Endodermal cell (in vitro differentiated cells): ENCODE results near the gene DNAJB13. TPM values are rescaled to one million over a fixed set of nuclear protein-coding genes. Genes with fewer than 3 reads are reported as not detected.

Source experiments
- DNase-seq: peaks from one replicate; pipeline ENCODE4 v3.0.0-alpha.2; 2017
- H3K27ac ChIP-seq: 2 replicates; pipeline ENCODE4 v1.5.1; 2013; ENCODE audit warnings: mild to moderate bottlenecking, low read depth, low read length, moderate library complexity
- H3K27me3 ChIP-seq: 2 replicates; pipeline ENCODE4 v1.6.1; 2013; ENCODE audit warnings: mild to moderate bottlenecking, low read length, moderate library complexity; ENCODE audit not compliant: insufficient read depth, control insufficient read depth, poor library complexity, severe bottlenecking
- H3K36me3 ChIP-seq: 2 replicates; pipeline ENCODE4 v1.7.0; 2013; ENCODE audit warnings: mild to moderate bottlenecking, low read length, moderate library complexity; ENCODE audit not compliant: control insufficient read depth, insufficient read depth
- H3K4me1 ChIP-seq: one replicate; pipeline ENCODE4 v1.7.0; 2013; ENCODE audit warnings: low read length; ENCODE audit not compliant: control insufficient read depth, insufficient read depth
- H3K4me3 ChIP-seq: 2 replicates; pipeline ENCODE4 v1.5.1; 2013; ENCODE audit warnings: mild to moderate bottlenecking, low read length, moderate library complexity
- H3K9ac ChIP-seq: 2 replicates; pipeline ENCODE4 v1.6.1; 2013; ENCODE audit warnings: mild to moderate bottlenecking, low read length, moderate library complexity; ENCODE audit not compliant: poor library complexity, severe bottlenecking; ENCODE audit errors: extremely low read depth
- H3K9me3 ChIP-seq: 2 replicates; pipeline ENCODE4 v1.6.1; 2013; ENCODE audit warnings: mild to moderate bottlenecking, low read length, moderate library complexity; ENCODE audit not compliant: control insufficient read depth
- H3K27ac Mint-ChIP-seq: 2 replicates; pipeline ENCODE4 v1.8.0; 2020; ENCODE audit warnings: mixed read lengths
- H3K27me3 Mint-ChIP-seq: 2 replicates; pipeline ENCODE4 v1.8.0; 2021; ENCODE audit warnings: mild to moderate bottlenecking, mixed read lengths; ENCODE audit not compliant: insufficient read depth
- H3K36me3 Mint-ChIP-seq: 2 replicates; pipeline ENCODE4 v1.8.0; 2020; ENCODE audit warnings: low read depth, mixed read lengths
- H3K4me1 Mint-ChIP-seq: 2 replicates; pipeline ENCODE4 v1.8.0; 2020; ENCODE audit warnings: mixed read lengths
- H3K4me3 Mint-ChIP-seq: 2 replicates; pipeline ENCODE4 v1.8.0; 2020; ENCODE audit warnings: mild to moderate bottlenecking, moderate library complexity, mixed read lengths
- H3K9me3 Mint-ChIP-seq: 2 replicates; pipeline ENCODE4 v1.8.0; 2020; ENCODE audit warnings: mild to moderate bottlenecking, mixed read lengths
- WGBS, 2 experiments: methylation state at CpG; one replicate each; pipeline versions ENCODE4 v1.1.5 to v1.1.7; 2013; ENCODE audit warnings: missing lambda C conversion rate in 2 of 2, mixed read lengths in 1 of 2; ENCODE audit not compliant: insufficient coverage in 1 of 2, insufficient read length in 1 of 2; 5-methylcytosine and 5-hydroxymethylcytosine counted together
- total RNA-seq, 2 donors: library from RNA; stranded (reverse); fragmentation: NEBNext Ultra II Directional in 1 of 2; extraction: Animal tissue kit (Norgen Biotek cat#: 25700) in 1 of 2; gene quantifications; 2 replicates in 1 of 2; 3 replicates in 1 of 2; pipeline ENCODE4 v1.2.1, GENCODE V29; 2021
- TF ChIP-seq, protein P1 (sequence below): fragments of 200-600 bp; sonication (generic); conservative IDR thresholded peaks from 2 replicates; pipeline ENCODE4 v1.5.0; 2021; ENCODE audit warnings: antibody characterized with exemption, mild to moderate bottlenecking

Gene DNAJB13
- total RNA-seq, 2 donors from 2014 or later = 0.44 to 1.2 TPM

DNA sequence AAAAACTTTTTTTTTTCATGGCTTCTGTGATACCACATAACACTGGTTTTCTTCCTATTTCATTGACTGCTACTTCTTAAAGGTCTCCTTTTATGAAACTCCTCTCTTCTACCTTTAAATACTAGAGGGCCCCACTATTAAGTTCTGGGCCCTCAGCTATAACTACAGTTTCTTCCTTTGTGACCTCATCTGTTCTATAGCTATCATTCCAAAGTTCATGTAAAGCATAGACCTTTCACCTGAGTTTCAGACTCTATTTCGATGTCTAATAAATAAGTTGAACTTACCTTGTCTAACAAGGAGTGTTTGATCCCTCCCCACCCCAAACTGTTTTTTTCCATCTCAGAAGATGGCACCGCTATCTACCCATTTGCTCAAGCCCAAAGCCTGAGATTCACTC, 38.8 kb upstream of the DNAJB13 start:
- no peaks in the 10 kb centered on the region for H3K9me3 Mint-ChIP-seq
- H3K27me3 Mint-ChIP-seq = no peaks in the 10 kb centered on the region
- WGBS, 2 experiments = 88 to 92% methylated on average over 2 of the region's 2 CpGs
- no peaks in the 10 kb centered on the region for H3K4me1 Mint-ChIP-seq
- H3K27ac Mint-ChIP-seq = no peak overlapping the region
- H3K9ac ChIP-seq = no peak overlapping the region
- no peak overlapping the region for H3K4me3 Mint-ChIP-seq
- no peaks in the 10 kb centered on the region for H3K9me3 ChIP-seq
- H3K27me3 ChIP-seq = no peaks in the 10 kb centered on the region
- DNase-seq = no peak
- no peak overlapping the region for H3K27ac ChIP-seq
- H3K36me3 ChIP-seq = peaks cover 42% of the 10 kb centered on the region
- peaks cover 36% of the 10 kb centered on the region for H3K36me3 Mint-ChIP-seq
- no peak overlapping the region for H3K4me3 ChIP-seq
- TF ChIP-seq, protein P1, sequence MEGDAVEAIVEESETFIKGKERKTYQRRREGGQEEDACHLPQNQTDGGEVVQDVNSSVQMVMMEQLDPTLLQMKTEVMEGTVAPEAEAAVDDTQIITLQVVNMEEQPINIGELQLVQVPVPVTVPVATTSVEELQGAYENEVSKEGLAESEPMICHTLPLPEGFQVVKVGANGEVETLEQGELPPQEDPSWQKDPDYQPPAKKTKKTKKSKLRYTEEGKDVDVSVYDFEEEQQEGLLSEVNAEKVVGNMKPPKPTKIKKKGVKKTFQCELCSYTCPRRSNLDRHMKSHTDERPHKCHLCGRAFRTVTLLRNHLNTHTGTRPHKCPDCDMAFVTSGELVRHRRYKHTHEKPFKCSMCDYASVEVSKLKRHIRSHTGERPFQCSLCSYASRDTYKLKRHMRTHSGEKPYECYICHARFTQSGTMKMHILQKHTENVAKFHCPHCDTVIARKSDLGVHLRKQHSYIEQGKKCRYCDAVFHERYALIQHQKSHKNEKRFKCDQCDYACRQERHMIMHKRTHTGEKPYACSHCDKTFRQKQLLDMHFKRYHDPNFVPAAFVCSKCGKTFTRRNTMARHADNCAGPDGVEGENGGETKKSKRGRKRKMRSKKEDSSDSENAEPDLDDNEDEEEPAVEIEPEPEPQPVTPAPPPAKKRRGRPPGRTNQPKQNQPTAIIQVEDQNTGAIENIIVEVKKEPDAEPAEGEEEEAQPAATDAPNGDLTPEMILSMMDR = no peak
- H3K4me1 ChIP-seq = no peaks in the 10 kb centered on the region

DNA sequence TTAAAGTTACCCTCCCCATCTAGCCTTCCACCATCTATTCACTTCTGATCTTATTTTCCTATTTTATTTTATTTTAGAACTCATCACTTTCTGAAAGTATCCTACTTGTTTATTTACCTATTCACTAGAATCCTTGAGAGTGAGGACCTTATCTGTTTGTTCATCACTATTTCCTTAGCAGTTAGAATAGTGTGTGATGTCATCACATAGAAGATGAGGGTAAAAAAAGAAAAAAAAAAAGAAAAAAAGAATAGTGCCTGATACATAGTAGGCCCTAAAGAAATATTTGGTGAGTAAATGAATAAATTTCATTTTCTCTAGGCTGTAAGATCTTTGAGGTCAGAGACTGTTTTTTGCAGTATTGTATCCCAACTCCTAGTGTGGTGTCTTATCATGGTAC, 37.4 kb upstream of the DNAJB13 start:
- Histone ChIP-seq H3K27me3 (no peaks in the 10 kb centered on the region), H3K4me1 (no peaks in the 10 kb centered on the region), H3K9ac (no peak overlapping the region), H3K9me3 (no peaks in the 10 kb centered on the region), H3K36me3 (peaks cover 49% of the 10 kb centered on the region), H3K4me3 (no peak overlapping the region), H3K27ac (no peak overlapping the region)
- Mint-ChIP-seq H3K27ac (no peak overlapping the region), H3K4me1 (no peaks in the 10 kb centered on the region), H3K36me3 (peaks cover 44% of the 10 kb centered on the region), H3K4me3 (no peak overlapping the region), H3K27me3 (no peaks in the 10 kb centered on the region), H3K9me3 (no peaks in the 10 kb centered on the region)
- TF ChIP-seq, protein P1 = no peak
- no peak for DNase-seq

DNA sequence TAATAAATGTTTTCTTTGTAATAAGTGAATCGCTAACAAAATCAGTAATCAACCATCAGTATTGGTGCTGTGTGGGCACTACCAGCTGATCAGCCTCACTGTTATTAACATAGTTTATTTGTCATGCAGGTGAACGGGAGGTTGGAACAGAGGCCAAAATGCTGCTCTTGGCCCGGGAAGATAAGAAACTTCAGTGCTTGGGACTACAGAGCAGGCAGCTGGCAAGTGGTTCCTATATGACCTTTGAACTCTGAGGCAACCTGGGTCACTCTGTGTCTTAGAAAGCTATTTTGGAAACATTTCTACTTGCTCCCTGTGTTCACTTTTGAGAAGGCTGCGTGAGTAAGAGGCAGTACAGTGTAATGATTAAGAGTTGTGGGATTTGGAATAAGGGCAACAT, 36.5 kb upstream of the DNAJB13 start:
- H3K36me3 Mint-ChIP-seq = peaks cover 47% of the 10 kb centered on the region
- no peak overlapping the region for H3K9ac ChIP-seq
- no peaks in the 10 kb centered on the region for H3K9me3 Mint-ChIP-seq
- H3K9me3 ChIP-seq = no peaks in the 10 kb centered on the region
- peaks cover 57% of the 10 kb centered on the region for H3K36me3 ChIP-seq
- H3K4me3 ChIP-seq = no peak overlapping the region
- H3K27me3 ChIP-seq = no peaks in the 10 kb centered on the region
- no peak for DNase-seq
- TF ChIP-seq, protein P1 = no peak
- WGBS, 2 experiments = 92 to 93% methylated on average over 3 to 4 of the region's 4 CpGs
- H3K27ac ChIP-seq = no peak overlapping the region
- H3K4me1 Mint-ChIP-seq = no peaks in the 10 kb centered on the region
- H3K4me1 ChIP-seq = no peaks in the 10 kb centered on the region
- H3K27me3 Mint-ChIP-seq = no peaks in the 10 kb centered on the region
- no peak overlapping the region for H3K27ac Mint-ChIP-seq
- no peak overlapping the region for H3K4me3 Mint-ChIP-seq
